ENCODE data around the gene CCL20. TPM values are rescaled to one million over a fixed set of nuclear protein-coding genes. Genes with fewer than 3 reads are reported as not detected.

Gene CCL20
- total RNA-seq, 4 donors from 2014 or later = 4.0 to 14.0 (median 5.1) TPM; not detected in 1

DNA sequence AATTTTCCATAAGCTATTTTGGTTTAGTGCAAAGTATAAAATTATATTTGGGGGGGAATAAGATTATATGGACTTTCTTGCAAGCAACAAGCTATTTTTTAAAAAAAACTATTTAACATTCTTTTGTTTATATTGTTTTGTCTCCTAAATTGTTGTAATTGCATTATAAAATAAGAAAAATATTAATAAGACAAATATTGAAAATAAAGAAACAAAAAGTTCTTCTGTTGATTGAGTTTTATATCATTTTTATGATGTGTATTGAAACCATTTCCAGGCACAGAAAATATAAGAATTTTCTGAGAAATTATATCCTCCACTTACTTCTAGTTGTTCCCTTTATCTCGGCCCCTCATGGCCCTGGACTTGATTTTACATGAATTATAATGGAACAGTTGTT is 3.7 kb downstream of the CCL20 start:
- H3K36me3 ChIP-seq = no peaks in the 10 kb centered on the region
- H3K4me1 ChIP-seq = peaks cover 0 to 20% (median 0%) of the 10 kb centered on the region in 4 donors
- TF ChIP-seq POLR2A (IDR thresholded peaks at IDR 0.05) = no peak
- TF ChIP-seq, protein P1, sequence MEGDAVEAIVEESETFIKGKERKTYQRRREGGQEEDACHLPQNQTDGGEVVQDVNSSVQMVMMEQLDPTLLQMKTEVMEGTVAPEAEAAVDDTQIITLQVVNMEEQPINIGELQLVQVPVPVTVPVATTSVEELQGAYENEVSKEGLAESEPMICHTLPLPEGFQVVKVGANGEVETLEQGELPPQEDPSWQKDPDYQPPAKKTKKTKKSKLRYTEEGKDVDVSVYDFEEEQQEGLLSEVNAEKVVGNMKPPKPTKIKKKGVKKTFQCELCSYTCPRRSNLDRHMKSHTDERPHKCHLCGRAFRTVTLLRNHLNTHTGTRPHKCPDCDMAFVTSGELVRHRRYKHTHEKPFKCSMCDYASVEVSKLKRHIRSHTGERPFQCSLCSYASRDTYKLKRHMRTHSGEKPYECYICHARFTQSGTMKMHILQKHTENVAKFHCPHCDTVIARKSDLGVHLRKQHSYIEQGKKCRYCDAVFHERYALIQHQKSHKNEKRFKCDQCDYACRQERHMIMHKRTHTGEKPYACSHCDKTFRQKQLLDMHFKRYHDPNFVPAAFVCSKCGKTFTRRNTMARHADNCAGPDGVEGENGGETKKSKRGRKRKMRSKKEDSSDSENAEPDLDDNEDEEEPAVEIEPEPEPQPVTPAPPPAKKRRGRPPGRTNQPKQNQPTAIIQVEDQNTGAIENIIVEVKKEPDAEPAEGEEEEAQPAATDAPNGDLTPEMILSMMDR (IDR thresholded peaks at IDR 0.05) = no peak
- no peaks in the 10 kb centered on the region for H3K9me3 ChIP-seq
- no peaks in the 10 kb centered on the region for H3K27me3 ChIP-seq
- no peak overlapping the region for H3K4me3 ChIP-seq
- H3K27ac ChIP-seq = peak overlapping the region in 1 of 4 donors; percentile 53
- DNase-seq = no peak

DNA sequence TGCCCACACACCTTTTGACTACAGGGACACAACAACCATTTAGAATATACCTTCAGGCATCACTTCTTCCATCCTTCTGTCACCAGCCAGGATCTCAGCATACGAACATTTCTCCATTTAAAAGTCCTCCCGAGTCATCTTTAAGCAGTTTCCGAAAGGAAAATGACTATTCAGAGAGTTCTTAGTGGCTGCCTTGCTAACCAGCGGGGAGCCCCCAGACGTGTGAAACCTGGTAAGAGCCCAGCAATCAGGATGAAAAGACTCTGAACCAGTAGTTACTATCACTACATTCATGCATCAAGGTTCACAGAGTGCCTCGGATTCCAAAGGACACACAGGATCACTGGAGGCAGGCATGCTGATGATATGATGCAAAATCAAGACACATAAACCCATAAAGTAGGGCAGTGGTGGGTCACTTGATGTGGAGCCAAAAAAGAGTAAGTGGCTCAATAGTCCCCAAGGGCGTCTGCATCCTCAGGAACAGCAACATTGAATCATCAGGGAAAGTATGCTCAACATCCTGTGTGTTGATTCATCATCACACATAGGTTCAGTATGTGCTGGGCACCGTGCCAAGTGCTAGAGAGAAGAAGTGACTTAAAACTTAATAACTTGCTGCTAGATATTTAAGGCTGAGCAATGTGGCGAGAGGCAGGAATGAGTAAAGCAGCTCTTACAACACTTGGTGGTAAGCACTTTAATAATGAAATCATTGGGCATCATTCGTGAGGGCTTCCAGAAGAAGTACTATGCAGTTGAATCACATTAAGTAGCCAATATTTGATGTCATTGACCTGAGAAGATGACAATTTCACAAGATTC is 4.4 kb downstream of the CCL20 start:
- peak; percentile 57 to 97 (median 89) for DNase-seq
- Histone ChIP-seq H3K4me1 (peaks cover 0 to 20% (median 0%) of the 10 kb centered on the region in 4 donors), H3K27me3 (no peaks in the 10 kb centered on the region), H3K27ac (peak overlapping the region in 2 of 4 donors; percentile 77 to 87), H3K4me3 (peak overlapping the region in 1 of 4 donors; percentile 3), H3K36me3 (no peaks in the 10 kb centered on the region), H3K9me3 (no peaks in the 10 kb centered on the region)
- TF ChIP-seq, protein P1 (IDR thresholded peaks at IDR 0.05) = peak in 2 of 6 experiments; percentile 11 to 48
- TF ChIP-seq POLR2A (IDR thresholded peaks at IDR 0.05) = no peak

DNA sequence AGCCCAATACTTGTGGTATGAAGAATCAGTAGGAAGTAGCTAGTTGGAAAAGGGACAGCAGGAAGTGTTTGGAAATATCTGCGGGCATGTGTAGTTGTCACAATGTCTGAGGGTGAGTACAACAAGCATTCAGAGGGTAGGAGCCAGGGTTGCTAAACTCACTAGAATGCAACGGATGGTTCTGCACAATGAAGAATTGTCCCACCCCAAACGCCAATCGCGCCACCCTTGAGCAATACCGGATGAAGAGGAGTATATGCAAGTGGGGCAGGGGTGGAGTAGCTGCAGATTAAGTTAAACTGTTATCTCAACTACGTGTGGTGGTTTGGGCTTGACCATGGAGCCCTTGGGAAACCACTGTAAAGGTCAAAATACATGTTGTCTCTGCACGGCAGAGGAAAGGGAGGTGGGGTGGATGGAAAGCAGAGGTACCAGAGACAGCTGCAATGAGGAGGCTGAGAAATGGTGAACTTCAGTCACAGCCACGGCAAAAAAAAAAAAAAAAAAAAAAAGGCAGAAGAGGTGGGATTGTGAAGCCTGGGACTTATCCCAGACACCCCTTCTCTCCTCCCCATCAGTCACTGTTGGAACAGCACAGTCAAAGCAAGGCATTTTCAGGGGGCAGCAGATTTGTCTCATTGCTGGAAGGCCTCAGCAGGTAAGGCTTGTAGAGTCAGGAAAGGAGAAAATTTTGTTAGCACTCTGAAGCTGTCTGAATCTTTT is 5.2 kb downstream of the CCL20 start:
- H3K4me1 ChIP-seq = peaks cover 0 to 15% (median 0%) of the 10 kb centered on the region in 4 donors

DNA sequence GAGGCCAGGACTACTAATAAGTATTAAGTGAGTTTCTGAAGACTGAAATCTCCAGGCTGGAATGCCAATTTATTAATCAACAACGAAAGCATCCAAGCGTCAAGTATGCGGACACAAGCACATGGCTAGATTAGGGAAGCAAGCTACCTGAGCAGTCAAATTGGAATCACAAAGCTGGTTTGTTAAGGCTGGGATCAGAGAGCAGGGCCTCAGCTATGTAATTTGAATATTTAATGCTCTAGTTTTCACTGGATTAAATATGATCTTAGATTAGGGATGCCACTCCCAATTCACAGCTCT is 5.7 kb downstream of the CCL20 start:
- no peak for DNase-seq
- Histone ChIP-seq H3K36me3 (no peaks in the 10 kb centered on the region), H3K9me3 (no peaks in the 10 kb centered on the region), H3K27ac (peak overlapping the region in 2 of 4 donors; percentile 77 to 87), H3K4me1 (peaks cover 0 to 11% (median 0%) of the 10 kb centered on the region in 4 donors), H3K4me3 (no peak overlapping the region), H3K27me3 (no peaks in the 10 kb centered on the region)
- TF ChIP-seq, protein P1 (IDR thresholded peaks at IDR 0.05) = no peak
- TF ChIP-seq POLR2A (IDR thresholded peaks at IDR 0.05) = no peak

More for the DNA sequence above, 5.2 kb downstream of the CCL20 start:
- Histone ChIP-seq H3K36me3 (no peaks in the 10 kb centered on the region), H3K27ac (peak overlapping the region in 2 of 4 donors; percentile 77 to 87), H3K27me3 (no peaks in the 10 kb centered on the region), H3K4me3 (peak overlapping the region in 1 of 4 donors; percentile 3), H3K9me3 (no peaks in the 10 kb centered on the region)
- DNase-seq = peak in 1 of 3 donors; percentile 73
- no peak for TF ChIP-seq POLR2A (IDR thresholded peaks at IDR 0.05)
- TF ChIP-seq, protein P1 (IDR thresholded peaks at IDR 0.05) = no peak

DNA sequence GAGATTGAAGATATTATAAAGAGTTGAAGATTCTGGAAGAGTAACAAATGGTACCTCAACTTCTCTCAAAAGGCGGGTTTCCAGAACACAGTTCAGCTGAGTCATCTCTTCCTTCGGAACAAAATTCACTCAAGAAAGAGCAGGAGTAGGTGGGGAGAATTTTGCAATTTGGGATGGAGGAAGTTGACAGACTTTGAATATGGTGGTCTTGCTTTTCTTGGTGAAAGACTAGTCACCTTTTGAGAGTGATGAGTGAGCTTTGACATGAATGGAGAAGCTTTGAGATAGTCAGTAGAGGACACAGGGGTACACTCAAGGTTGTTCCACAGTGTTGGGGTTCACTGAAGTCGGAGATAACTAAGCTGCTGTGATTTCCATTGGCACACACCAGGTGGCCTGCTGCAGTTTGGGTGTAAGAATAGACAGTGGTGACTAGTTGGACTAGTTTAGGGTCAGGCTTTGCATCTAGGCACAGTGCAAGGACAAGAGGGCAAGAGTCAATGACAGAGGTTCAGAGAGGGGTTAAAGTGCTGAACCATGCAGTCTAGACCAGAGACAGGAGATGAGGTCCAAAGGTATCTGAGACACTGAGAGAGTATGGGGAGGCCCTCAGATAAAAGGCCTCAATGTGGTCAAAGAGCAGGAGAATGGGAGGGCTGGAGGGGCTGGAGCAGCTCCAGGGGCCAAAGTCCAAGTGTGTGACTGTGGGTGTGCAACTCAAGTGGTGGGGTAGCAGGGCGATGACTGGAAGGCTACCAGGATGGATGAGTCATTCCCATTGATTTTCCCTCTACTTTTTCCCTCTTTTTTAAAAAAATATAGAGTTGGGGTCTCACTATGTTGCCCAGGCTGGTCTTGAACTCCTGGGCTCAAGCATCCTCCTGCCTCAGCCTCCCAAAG is 7.7 kb downstream of the CCL20 start:
- Histone ChIP-seq H3K36me3 (no peaks in the 10 kb centered on the region), H3K27me3 (no peaks in the 10 kb centered on the region), H3K4me1 (peaks cover 0 to 19% (median 0%) of the 10 kb centered on the region in 4 donors), H3K27ac (peak overlapping the region in 2 of 4 donors; percentile 26 to 60), H3K9me3 (no peaks in the 10 kb centered on the region), H3K4me3 (no peak overlapping the region)
- TF ChIP-seq, protein P1 (IDR thresholded peaks at IDR 0.05) = no peak
- TF ChIP-seq POLR2A (IDR thresholded peaks at IDR 0.05) = no peak
- peak in 2 of 3 donors; percentile 86 to 89 for DNase-seq

All from Peyer's patch (tissue), 4 donors.